T1000 (cell line): ENCODE data around the gene CCDC158.
"Not testable (repeated sequence)": the region's sequence is repeated elsewhere in the genome, so short reads cannot be mapped to it uniquely, and the experiment has no call there.

Experiments used
- DNase-seq: peaks from one replicate; lab custom pipeline; 2025; ENCODE audit warnings: mixed read lengths; lab: John Stamatoyannopoulos, UW

CCDC158 gene

GRCh38 chr4:76373919-76374552, 46.9 kb downstream of the CCDC158 start:
- DNase-seq, result no peak

GRCh38 chr4:76366737-76367136, 54.2 kb downstream of the CCDC158 start:
- no peak for DNase-seq

- no peak for DNase-seq
Observed at GRCh38 chr4:76365636-76366035, 55.3 kb downstream of the CCDC158 start.

GRCh38 chr4:76364763-76365162, 56.2 kb downstream of the CCDC158 start:
- no peak for DNase-seq

GRCh38 chr4:76363556-76364290, 57.2 kb downstream of the CCDC158 start:
- no peak for DNase-seq

GRCh38 chr4:76361689-76362412, 59.1 kb downstream of the CCDC158 start:
- no peak for DNase-seq

- not testable (repeated sequence) for DNase-seq
Observed at GRCh38 chr4:76359881-76360466, 61.0 kb downstream of the CCDC158 start.

- DNase-seq, result no peak
Observed at GRCh38 chr4:76357981-76358380, 63.0 kb downstream of the CCDC158 start.

GRCh38 chr4:76354517-76355473, 66.1 kb downstream of the CCDC158 start:
- no peak for DNase-seq

GRCh38 chr4:76342803-76343202, 78.1 kb downstream of the CCDC158 start:
- DNase-seq, result no peak

- no peak for DNase-seq
Observed at GRCh38 chr4:76342191-76342590, 78.8 kb downstream of the CCDC158 start.

GRCh38 chr4:76341063-76341462, 79.9 kb downstream of the CCDC158 start:
- no peak for DNase-seq

- DNase-seq, result no peak
Observed at GRCh38 chr4:76339364-76339763, 81.6 kb downstream of the CCDC158 start.

- no peak for DNase-seq
Observed at GRCh38 chr4:76334885-76335284, 86.1 kb downstream of the CCDC158 start.

- DNase-seq, result no peak
Observed at GRCh38 chr4:76326515-76326914, 94.4 kb downstream of the CCDC158 start.

- no peak for DNase-seq
Observed at GRCh38 chr4:76325072-76325471, 95.9 kb downstream of the CCDC158 start.

- DNase-seq, result no peak
Observed at GRCh38 chr4:76322236-76322635, 98.7 kb downstream of the CCDC158 start.

GRCh38 chr4:76316131-76316530, 104.8 kb downstream of the CCDC158 start:
- no peak for DNase-seq

- no peak for DNase-seq
Observed at GRCh38 chr4:76315267-76315918, 105.5 kb downstream of the CCDC158 start.

GRCh38 chr4:76313547-76313946, 107.4 kb downstream of the CCDC158 start:
- DNase-seq, result no peak

- no peak for DNase-seq
Observed at GRCh38 chr4:76312457-76312856, 108.5 kb downstream of the CCDC158 start.
